GM23248 (cell line): ENCODE results near the gene GLRX5.

Experiments used
- EZH2 ChIP-seq: fragments of 200-600 bp; sonication (generic); IDR thresholded peaks from 2 replicates; pipeline ENCODE4 v1.6.1; 2018; ENCODE audit warnings: antibody characterized with exemption, mild to moderate bottlenecking; ENCODE audit not compliant: insufficient read depth, poor library complexity, severe bottlenecking
- EZH2phosphoT487 ChIP-seq: fragments of 200-600 bp; sonication (generic); IDR thresholded peaks from 2 replicates; pipeline ENCODE4 v1.6.1; 2018; ENCODE audit warnings: antibody characterized with exemption, moderate library complexity, mild to moderate bottlenecking, low read depth; ENCODE audit not compliant: insufficient read depth

GRCh38 chr14:95538801-95539509 is 4.1 kb downstream of the GLRX5 start:
- TF ChIP-seq EZH2 (no peak), EZH2phosphoT487 (no peak)
